RWPE1 (cell line): Measurements from ENCODE around the gene SORT1.
A peak's percentile ranks its signal among the peaks of the same experiment; 100 is the strongest.
"Not testable (repeated sequence)": the region's sequence is repeated elsewhere in the genome, so short reads cannot be mapped to it uniquely, and the experiment has no call there.

ENCODE experiments used
- CTCF ChIA-PET: fragments of 350-600 bp; sonication (Branson Sonifier 250); formaldehyde crosslinking; extraction: SDS; loops from one replicate; lab custom pipeline; 2021; lab: Yijun Ruan, JAX
- POLR2A ChIA-PET: fragments of 400-600 bp; formaldehyde crosslinking; extraction: SDS; loops from one replicate; lab custom pipeline; 2020; ENCODE audit warnings: antibody characterized with exemption; ENCODE audit not compliant: low non-redundant PET; lab: Yijun Ruan, JAX
- DNase-seq: peaks from one replicate; pipeline ENCODE4 v3.0.0; 2012; ENCODE audit warnings: low spot score
- H3K27ac ChIP-seq: fragments of 450-650 bp; 2 replicates; pipeline ENCODE4 v1.5.1; 2017
- TF ChIP-seq, protein P1 (sequence below): fragments of 450-650 bp; conservative IDR thresholded peaks from 2 replicates; pipeline ENCODE4 v1.5.1; 2017; ENCODE audit warnings: low read depth, mild to moderate bottlenecking

The SORT1 gene

GRCh38 chr1:109397581-109398342, at the start of gene SORT1:
TSS of gene SORT1 (minus strand) at chr1:109397918. CDS start at chr1:109397892, 26 bp downstream.
- ChIA-PET POLR2A (no interaction called here), CTCF (interaction anchor here (0.7 to 2.1 kb wide), 7 partner anchors 114 to 196 kb away, joined by 3 to 13 read pairs (median 5); no protein-coding TSS in a partner anchor)
- TF ChIP-seq, protein P1, sequence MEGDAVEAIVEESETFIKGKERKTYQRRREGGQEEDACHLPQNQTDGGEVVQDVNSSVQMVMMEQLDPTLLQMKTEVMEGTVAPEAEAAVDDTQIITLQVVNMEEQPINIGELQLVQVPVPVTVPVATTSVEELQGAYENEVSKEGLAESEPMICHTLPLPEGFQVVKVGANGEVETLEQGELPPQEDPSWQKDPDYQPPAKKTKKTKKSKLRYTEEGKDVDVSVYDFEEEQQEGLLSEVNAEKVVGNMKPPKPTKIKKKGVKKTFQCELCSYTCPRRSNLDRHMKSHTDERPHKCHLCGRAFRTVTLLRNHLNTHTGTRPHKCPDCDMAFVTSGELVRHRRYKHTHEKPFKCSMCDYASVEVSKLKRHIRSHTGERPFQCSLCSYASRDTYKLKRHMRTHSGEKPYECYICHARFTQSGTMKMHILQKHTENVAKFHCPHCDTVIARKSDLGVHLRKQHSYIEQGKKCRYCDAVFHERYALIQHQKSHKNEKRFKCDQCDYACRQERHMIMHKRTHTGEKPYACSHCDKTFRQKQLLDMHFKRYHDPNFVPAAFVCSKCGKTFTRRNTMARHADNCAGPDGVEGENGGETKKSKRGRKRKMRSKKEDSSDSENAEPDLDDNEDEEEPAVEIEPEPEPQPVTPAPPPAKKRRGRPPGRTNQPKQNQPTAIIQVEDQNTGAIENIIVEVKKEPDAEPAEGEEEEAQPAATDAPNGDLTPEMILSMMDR: no peak
- no peak within 1 kb of the TSS for H3K27ac ChIP-seq
- peak; percentile 65 for DNase-seq

GRCh38 chr1:109445949-109446695, 48.4 kb upstream of the SORT1 start:
- CTCF ChIA-PET, H3K27ac ChIP-seq, POLR2A ChIA-PET, DNase-seq: not testable (repeated sequence)

- POLR2A ChIA-PET: no interaction called here
- TF ChIP-seq, protein P1: no peak
- DNase-seq: no peak
- H3K27ac ChIP-seq: no peak overlapping the region
- CTCF ChIA-PET: no interaction called here
Observed at GRCh38 chr1:109444346-109444745, 46.6 kb upstream of the SORT1 start.

- CTCF ChIA-PET: no interaction called here
- H3K27ac ChIP-seq: no peak overlapping the region
- POLR2A ChIA-PET: no interaction called here
- TF ChIP-seq, protein P1: no peak
- DNase-seq: no peak
Observed at GRCh38 chr1:109443476-109443875, 45.8 kb upstream of the SORT1 start.

DNA sequence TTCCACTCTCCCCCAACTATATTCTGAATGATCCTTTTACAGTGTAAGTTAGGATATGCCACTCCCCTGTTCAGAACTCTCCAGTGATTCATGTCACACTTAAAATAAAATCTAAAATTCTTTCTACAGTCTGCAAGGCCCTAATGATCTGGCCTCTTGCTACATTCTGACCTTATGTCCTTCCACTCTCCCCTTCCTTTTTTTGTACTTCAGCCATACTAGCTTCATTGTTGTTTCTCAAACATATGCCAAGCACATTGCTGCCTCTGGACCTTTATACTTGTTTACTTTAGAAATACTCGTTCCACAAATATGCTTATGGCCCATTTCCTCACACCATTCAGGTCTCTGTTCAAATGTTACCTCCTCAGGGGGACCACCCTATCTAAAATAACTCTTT, 43.4 kb upstream of the SORT1 start:
- H3K27ac ChIP-seq: no peak overlapping the region
- TF ChIP-seq, protein P1: no peak
- DNase-seq: no peak
- ChIA-PET POLR2A (no interaction called here), CTCF (no interaction called here)

DNA sequence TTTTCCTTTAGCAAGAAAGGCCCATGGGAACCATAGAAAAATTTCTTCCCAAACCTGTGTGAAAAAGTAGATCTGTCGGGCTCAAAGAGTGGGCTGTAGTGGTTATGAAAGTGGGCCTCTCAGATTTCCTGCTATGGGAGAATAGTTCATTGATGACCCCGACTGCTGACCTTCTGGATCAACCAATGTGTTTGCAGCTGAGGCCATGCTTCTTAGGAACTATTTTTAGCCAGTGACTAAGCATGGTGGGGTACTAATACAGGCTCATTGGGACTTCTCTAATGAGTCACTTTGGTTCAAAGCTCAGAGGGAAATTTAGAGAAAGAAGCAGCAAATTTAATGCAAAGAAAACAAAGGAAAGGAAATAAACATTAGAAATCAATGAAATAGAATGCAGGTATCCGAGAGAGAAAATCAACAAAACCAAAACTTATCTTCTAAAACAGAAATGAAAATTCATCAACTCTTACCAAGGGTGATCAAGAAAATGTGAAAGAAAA, 41.1 kb upstream of the SORT1 start:
- no peak overlapping the region for H3K27ac ChIP-seq
- peak; percentile 20 for DNase-seq
- TF ChIP-seq, protein P1: no peak
- CTCF ChIA-PET: no interaction called here
- POLR2A ChIA-PET: no interaction called here
